Measurements from ENCODE around the gene MROH8.

- no peak for TF ChIP-seq ZFP3 (CRISPR knock-in tag; IDR thresholded peaks at IDR 0.05)
- TF ChIP-seq CREB5 (CRISPR knock-in tag; IDR thresholded peaks at IDR 0.05; ENCODE audit: low read depth), result no peak
- TF ChIP-seq, protein P1, sequence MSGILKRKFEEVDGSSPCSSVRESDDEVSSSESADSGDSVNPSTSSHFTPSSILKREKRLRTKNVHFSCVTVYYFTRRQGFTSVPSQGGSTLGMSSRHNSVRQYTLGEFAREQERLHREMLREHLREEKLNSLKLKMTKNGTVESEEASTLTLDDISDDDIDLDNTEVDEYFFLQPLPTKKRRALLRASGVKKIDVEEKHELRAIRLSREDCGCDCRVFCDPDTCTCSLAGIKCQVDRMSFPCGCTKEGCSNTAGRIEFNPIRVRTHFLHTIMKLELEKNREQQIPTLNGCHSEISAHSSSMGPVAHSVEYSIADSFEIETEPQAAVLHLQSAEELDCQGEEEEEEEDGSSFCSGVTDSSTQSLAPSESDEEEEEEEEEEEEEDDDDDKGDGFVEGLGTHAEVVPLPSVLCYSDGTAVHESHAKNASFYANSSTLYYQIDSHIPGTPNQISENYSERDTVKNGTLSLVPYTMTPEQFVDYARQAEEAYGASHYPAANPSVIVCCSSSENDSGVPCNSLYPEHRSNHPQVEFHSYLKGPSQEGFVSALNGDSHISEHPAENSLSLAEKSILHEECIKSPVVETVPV (CRISPR knock-in tag; IDR thresholded peaks at IDR 0.05), result no peak
- TF ChIP-seq BACH2 (CRISPR knock-in tag; IDR thresholded peaks at IDR 0.05; ENCODE audit: borderline replicate concordance), result no peak
- no peak for TF ChIP-seq ZFP30 (CRISPR knock-in tag; IDR thresholded peaks at IDR 0.05)
- TF ChIP-seq ARNTL (CRISPR knock-in tag; IDR thresholded peaks at IDR 0.05; ENCODE audit: borderline replicate concordance, low read depth), result no peak
- TF ChIP-seq RARB (CRISPR knock-in tag; IDR thresholded peaks at IDR 0.05), result no peak
- TF ChIP-seq ZNF565 (CRISPR knock-in tag; conservative IDR thresholded peaks at IDR 0.05; ENCODE audit: low read depth), result no peak
- no peak for TF ChIP-seq ZNF8 (CRISPR knock-in tag; IDR thresholded peaks at IDR 0.05)
- TF ChIP-seq TSHZ2 (CRISPR knock-in tag; IDR thresholded peaks at IDR 0.05), result no peak
- TF ChIP-seq, protein P2, sequence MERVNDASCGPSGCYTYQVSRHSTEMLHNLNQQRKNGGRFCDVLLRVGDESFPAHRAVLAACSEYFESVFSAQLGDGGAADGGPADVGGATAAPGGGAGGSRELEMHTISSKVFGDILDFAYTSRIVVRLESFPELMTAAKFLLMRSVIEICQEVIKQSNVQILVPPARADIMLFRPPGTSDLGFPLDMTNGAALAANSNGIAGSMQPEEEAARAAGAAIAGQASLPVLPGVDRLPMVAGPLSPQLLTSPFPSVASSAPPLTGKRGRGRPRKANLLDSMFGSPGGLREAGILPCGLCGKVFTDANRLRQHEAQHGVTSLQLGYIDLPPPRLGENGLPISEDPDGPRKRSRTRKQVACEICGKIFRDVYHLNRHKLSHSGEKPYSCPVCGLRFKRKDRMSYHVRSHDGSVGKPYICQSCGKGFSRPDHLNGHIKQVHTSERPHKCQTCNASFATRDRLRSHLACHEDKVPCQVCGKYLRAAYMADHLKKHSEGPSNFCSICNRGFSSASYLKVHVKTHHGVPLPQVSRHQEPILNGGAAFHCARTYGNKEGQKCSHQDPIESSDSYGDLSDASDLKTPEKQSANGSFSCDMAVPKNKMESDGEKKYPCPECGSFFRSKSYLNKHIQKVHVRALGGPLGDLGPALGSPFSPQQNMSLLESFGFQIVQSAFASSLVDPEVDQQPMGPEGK (CRISPR knock-in tag; IDR thresholded peaks at IDR 0.05; ENCODE audit: borderline replicate concordance), result no peak
- no peak for TF ChIP-seq ISL1 (CRISPR knock-in tag; IDR thresholded peaks at IDR 0.05)
- TF ChIP-seq TCF4 (CRISPR knock-in tag; IDR thresholded peaks at IDR 0.05; ENCODE audit: borderline replicate concordance), result no peak
- TF ChIP-seq TOX (CRISPR knock-in tag; IDR thresholded peaks at IDR 0.05; ENCODE audit: borderline replicate concordance), result no peak
Measured at GRCh38 chr20:37160683-37161082, 18.7 kb downstream of the MROH8 start.

Data from SK-N-SH treated with all-trans-retinoic acid at 6 μM for 48 hours (cell line).